H1 (cell line): ENCODE results near the gene DNAL4. TPM values are rescaled to one million over a fixed set of nuclear protein-coding genes. Genes with fewer than 3 reads are reported as not detected.

ENCODE experiments used
- GABPA ChIP-seq: IDR thresholded peaks from 2 replicates; pipeline ENCODE4 v1.6.1; 2011; ENCODE audit warnings: mild to moderate bottlenecking, low read length, moderate library complexity, borderline replicate concordance; ENCODE audit not compliant: insufficient read depth
- SIN3A ChIP-seq, 2 experiments: IDR thresholded peaks in 1 of 2; conservative IDR thresholded peaks in 1 of 2; 2 replicates each; pipeline ENCODE4 v1.6.1; 2011 to 2012; ENCODE audit warnings: low read length in 2 of 2, improper control_type of control experiment in 1 of 2, low read depth in 1 of 2, mild to moderate bottlenecking in 1 of 2
- TAF7 ChIP-seq: optimal IDR thresholded peaks from 2 replicates; pipeline ENCODE3; 2011; ENCODE audit warnings: low read depth, mild to moderate bottlenecking, inconsistent platforms, low read length, moderate library complexity, borderline replicate concordance
- TCF12 ChIP-seq: IDR thresholded peaks from 2 replicates; pipeline ENCODE4 v1.6.1; 2011; ENCODE audit warnings: low read depth, mild to moderate bottlenecking, low read length
- polyA plus RNA-seq, 7 experiments: library from polyadenylated mRNA; depleted of rRNA in 3 of 7; stranded (reverse) in 5 of 7; unstranded in 2 of 7; fragments of >200 nt in 5 of 7; fragments of 200-250 nt in 2 of 7; gene quantifications; 1 replicate in 5 of 7; 2 replicates in 1 of 7; 4 replicates in 1 of 7; pipeline versions ENCODE4 v1.2.1 to v1.2.3, GENCODE V29; 2011 to 2013; ENCODE audit warnings: missing spikeins in 2 of 7, mixed read lengths in 2 of 7
- total RNA-seq: library from RNA; stranded (reverse); fragmentation: NEBNext Ultra II Directional; extraction: Animal tissue kit (Norgen Biotek cat#: 25700); gene quantifications from 2 replicates; pipeline ENCODE4 v1.2.1, GENCODE V29; 2021

DNAL4 gene
- total and polyA plus RNA-seq, 2 of the 8 experiments (the other 6 are each of a cell fraction or from before 2014, with no cell fraction given), result 8.8 to 14.0 TPM

DNA sequence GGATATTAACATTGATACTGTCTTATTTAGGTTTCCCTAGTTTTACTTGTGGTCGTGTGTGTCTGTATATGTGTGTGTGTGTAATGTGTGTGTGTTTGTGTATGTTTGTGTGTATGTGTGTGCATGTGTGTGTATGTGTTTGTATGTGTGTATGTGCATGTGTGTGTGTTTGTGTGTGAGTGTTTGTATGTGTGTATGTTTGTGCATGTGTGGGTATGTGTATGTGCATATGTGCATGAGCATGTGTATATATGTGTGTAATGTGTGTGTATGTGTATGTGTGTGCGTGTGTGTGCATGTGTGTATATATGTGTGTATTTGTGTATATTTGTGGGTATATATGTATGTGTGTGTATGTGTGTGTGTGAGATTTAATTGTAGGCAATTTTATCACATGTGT lies 17.3 kb upstream of the DNAL4 start (continued):
- no peak for TF ChIP-seq GABPA
- no peak for TF ChIP-seq SIN3A (conservative IDR thresholded peaks at IDR 0.05 in 1 of 2, IDR thresholded peaks at IDR 0.05 in 1 of 2; ENCODE audit: low read depth in 1 of 2, low read length in 2 of 2)
- TF ChIP-seq TAF7, result no peak
- TF ChIP-seq TCF12, result no peak
- TF ChIP-seq, all 59 proteins: peak for 0
